ENCODE data around the gene XRCC3.

- TF ChIP-seq CTCF (IDR thresholded peaks at IDR 0.05) (no peak), EP300 (IDR thresholded peaks at IDR 0.05) (no peak)
Observed at GRCh38 chr14:103705504-103706284, 9.6 kb downstream of the XRCC3 start.

Measured in sigmoid colon (tissue), 4 donors.